K562 (cell line): ENCODE results near the gene NACC1. TPM values are rescaled to one million over a fixed set of nuclear protein-coding genes. Genes with fewer than 3 reads are reported as not detected.

ENCODE experiments used
- E2F3 ChIP-seq: fragments of 250-450 bp; sonication (Bioruptor Pico); IDR thresholded peaks from 2 replicates; pipeline ENCODE4 v1.4.0; 2020; ENCODE audit warnings: mild to moderate bottlenecking
- ETV6 ChIP-seq, 3 experiments: fragments of 150-350 bp in 1 of 3; sonication (generic) in 1 of 3; formaldehyde crosslinking in 1 of 3; IDR thresholded peaks; 2 replicates each; pipeline versions ENCODE4 v1.6.1 to v1.8.0; 2014 to 2022; ENCODE audit warnings: borderline replicate concordance in 2 of 3, low read depth in 2 of 3, antibody characterized with exemption in 1 of 3, low read length in 1 of 3, mild to moderate bottlenecking in 1 of 3, missing genetic modification reagents in 1 of 3
- HDAC1 ChIP-seq, 2 experiments: fragments of 450-650 bp; IDR thresholded peaks; 2 replicates each; pipeline ENCODE4 v1.6.1; 2016 to 2017; ENCODE audit warnings: inconsistent platforms in 1 of 2, mild to moderate bottlenecking in 1 of 2, moderate library complexity in 1 of 2
- KDM2B ChIP-seq: fragments of 250-450 bp; sonication (Bioruptor Pico); IDR thresholded peaks from 2 replicates; pipeline ENCODE4 v1.8.0; 2021; ENCODE audit warnings: mild to moderate bottlenecking, moderate library complexity
- PPARD ChIP-seq: fragments of 250-450 bp; sonication (Bioruptor Pico); IDR thresholded peaks from 2 replicates; pipeline ENCODE4 v1.8.0; 2022; ENCODE audit warnings: inconsistent platforms, mild to moderate bottlenecking, moderate library complexity
- SIRT6 ChIP-seq: IDR thresholded peaks from one replicate; pipeline ENCODE4 v1.6.1; 2012; ENCODE audit warnings: low read depth, mild to moderate bottlenecking, control low read depth, inconsistent platforms, low read length, moderate library complexity
- SPI1 ChIP-seq: IDR thresholded peaks from 2 replicates; pipeline ENCODE4 v1.6.1; 2011; ENCODE audit warnings: low read depth, low read length, control low read depth, borderline replicate concordance
- THRAP3 ChIP-seq: fragments of 450-650 bp; IDR thresholded peaks from 2 replicates; pipeline ENCODE4 v1.6.1; 2016; ENCODE audit warnings: mild to moderate bottlenecking, inconsistent platforms, borderline replicate concordance
- TRIM28 ChIP-seq: fragments of 450-650 bp; IDR thresholded peaks from 2 replicates; pipeline ENCODE4 v1.6.1; 2017
- ZNF239 ChIP-seq: fragments of 250-450 bp; sonication (Bioruptor Pico); IDR thresholded peaks from 2 replicates; pipeline ENCODE4 v1.4.0; 2020; ENCODE audit warnings: mild to moderate bottlenecking
- ZNF551 ChIP-seq: fragments of 250-450 bp; sonication (Bioruptor Pico); IDR thresholded peaks from 2 replicates; pipeline ENCODE4 v1.5.0; 2021; ENCODE audit warnings: mild to moderate bottlenecking, moderate library complexity
- ZNF583 ChIP-seq: fragments of 250-450 bp; sonication (Bioruptor Pico); IDR thresholded peaks from 2 replicates; pipeline ENCODE4 v1.4.0; 2020
- ZSCAN32 ChIP-seq: fragments of 450-650 bp; formaldehyde crosslinking; IDR thresholded peaks from 2 replicates; pipeline ENCODE4 v1.4.0; 2020; ENCODE audit warnings: mild to moderate bottlenecking, moderate library complexity
- polyA plus RNA-seq, 8 experiments: library from polyadenylated mRNA; depleted of rRNA in 4 of 8; stranded (reverse) in 5 of 8; unstranded in 3 of 8; fragments of >200 nt; fragmentation: Nextera tagmentation in 2 of 8; fragmentation: Illumina TruSeq in 1 of 8; extraction: Ambion mirVana in 2 of 8; extraction: Trizol in 1 of 8; gene quantifications; 2 replicates each; pipeline versions ENCODE4 v1.2.1 to v1.2.3, GENCODE V29; 2011 to 2014; ENCODE audit warnings: inconsistent platforms in 1 of 8, missing spikeins in 1 of 8
- total RNA-seq, 7 experiments: library from RNA; depleted of rRNA in 6 of 7; stranded (reverse); fragments of >200 nt in 6 of 7; fragmentation: Illumina TruSeq in 2 of 7; extraction: Trizol in 2 of 7; gene quantifications; 2 replicates each; pipeline versions ENCODE4 v1.2.1 to v1.2.3, GENCODE V29; 2011 to 2021; ENCODE audit warnings: low replicate concordance in 1 of 7
- TF ChIP-seq, protein P1 (sequence below): fragments of 250-450 bp; sonication (Bioruptor Pico); IDR thresholded peaks from 2 replicates; pipeline ENCODE4 v1.4.0; 2020
- TF ChIP-seq, protein P2 (sequence below), 2 experiments: IDR thresholded peaks; 2 replicates each; pipeline ENCODE4 v1.6.1; 2011; ENCODE audit warnings: borderline replicate concordance in 1 of 2, control low read depth in 1 of 2, low read depth in 1 of 2, low read length in 1 of 2, mild to moderate bottlenecking in 1 of 2, mixed read lengths in 1 of 2, moderate library complexity in 1 of 2; ENCODE audit not compliant: insufficient read depth in 1 of 2, insufficient read length in 1 of 2, poor library complexity in 1 of 2, severe bottlenecking in 1 of 2; ENCODE audit errors: extremely low read depth in 1 of 2
- TF ChIP-seq, protein P3 (sequence below): fragments of 250-450 bp; sonication (Bioruptor Pico); IDR thresholded peaks from 2 replicates; pipeline ENCODE4 v1.5.0; 2022; ENCODE audit warnings: mild to moderate bottlenecking
- TF ChIP-seq, protein P4 (sequence below): conservative IDR thresholded peaks from 2 replicates; pipeline ENCODE4 v1.6.1; 2011; ENCODE audit warnings: low read depth, mild to moderate bottlenecking, low read length; ENCODE audit not compliant: control insufficient read depth
- TF ChIP-seq, protein P5 (sequence below): sonication (generic); formaldehyde crosslinking; IDR thresholded peaks from 2 replicates; pipeline ENCODE4 v1.5.0; 2020; ENCODE audit warnings: missing genetic modification reagents

NACC1 gene
- total and polyA plus RNA-seq, 9 of the 15 experiments (the other 6 are each of a cell fraction or from before 2014, with no cell fraction given): 0.04 to 96.6 (median 25.8) TPM

DNA sequence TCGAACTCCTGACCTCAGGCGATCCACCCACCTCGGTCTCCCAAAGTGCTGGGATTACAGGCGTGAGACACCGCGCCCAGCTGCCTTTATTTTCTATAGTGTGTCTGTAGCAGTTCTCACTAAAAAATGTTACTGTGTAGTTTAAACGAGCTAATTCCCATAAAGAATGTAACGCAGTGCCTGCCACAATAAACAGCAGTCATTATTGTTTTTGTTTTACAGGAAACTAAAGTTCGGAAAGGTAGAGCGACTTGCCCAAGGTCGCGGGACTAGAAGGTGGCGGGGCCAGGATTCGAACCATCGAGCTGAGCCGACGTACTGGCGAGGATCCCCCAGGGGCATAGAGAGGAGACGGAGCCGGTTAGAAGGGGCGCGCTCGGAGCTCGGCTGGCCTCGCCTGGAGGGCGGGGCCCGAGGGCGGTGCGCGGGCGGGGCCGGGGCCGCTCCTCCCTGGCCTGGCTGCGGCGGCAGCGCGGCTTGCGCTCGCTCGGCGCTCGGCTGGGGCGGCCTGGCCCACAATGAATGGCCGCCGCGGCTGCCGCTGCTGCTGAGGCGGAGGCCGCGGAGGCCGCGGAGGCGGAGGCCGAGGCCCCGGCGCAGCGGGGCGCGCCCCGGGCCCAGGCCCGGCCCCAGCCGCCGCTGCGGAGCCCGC lies at the start of gene NACC1 (continued):
- no peak for TF ChIP-seq ZNF551 (CRISPR knock-in tag)
- TF ChIP-seq, protein P1, sequence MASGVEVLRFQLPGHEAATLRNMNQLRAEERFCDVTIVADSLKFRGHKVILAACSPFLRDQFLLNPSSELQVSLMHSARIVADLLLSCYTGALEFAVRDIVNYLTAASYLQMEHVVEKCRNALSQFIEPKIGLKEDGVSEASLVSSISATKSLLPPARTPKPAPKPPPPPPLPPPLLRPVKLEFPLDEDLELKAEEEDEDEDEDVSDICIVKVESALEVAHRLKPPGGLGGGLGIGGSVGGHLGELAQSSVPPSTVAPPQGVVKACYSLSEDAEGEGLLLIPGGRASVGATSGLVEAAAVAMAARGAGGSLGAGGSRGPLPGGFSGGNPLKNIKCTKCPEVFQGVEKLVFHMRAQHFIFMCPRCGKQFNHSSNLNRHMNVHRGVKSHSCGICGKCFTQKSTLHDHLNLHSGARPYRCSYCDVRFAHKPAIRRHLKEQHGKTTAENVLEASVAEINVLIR (CRISPR knock-in tag): no peak
- no peak for TF ChIP-seq ETV6 (IDR thresholded peaks at IDR 0.05; ENCODE audit: borderline replicate concordance in 1 of 2, low read depth in 2 of 2, low read length in 1 of 2)
- no peak for TF ChIP-seq ETV6 (CRISPR knock-in tag; IDR thresholded peaks at IDR 0.05; ENCODE audit: borderline replicate concordance)
- no peak for TF ChIP-seq SIRT6
- no peak for TF ChIP-seq PPARD (CRISPR knock-in tag)
- no peak for TF ChIP-seq ZSCAN32
- no peak for TF ChIP-seq ZNF239 (CRISPR knock-in tag)
- no peak for TF ChIP-seq E2F3 (CRISPR knock-in tag)
- TF ChIP-seq SPI1: no peak
- TF ChIP-seq TRIM28: no peak
- TF ChIP-seq, protein P2, sequence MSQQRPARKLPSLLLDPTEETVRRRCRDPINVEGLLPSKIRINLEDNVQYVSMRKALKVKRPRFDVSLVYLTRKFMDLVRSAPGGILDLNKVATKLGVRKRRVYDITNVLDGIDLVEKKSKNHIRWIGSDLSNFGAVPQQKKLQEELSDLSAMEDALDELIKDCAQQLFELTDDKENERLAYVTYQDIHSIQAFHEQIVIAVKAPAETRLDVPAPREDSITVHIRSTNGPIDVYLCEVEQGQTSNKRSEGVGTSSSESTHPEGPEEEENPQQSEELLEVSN (IDR thresholded peaks at IDR 0.05; ENCODE audit: borderline replicate concordance in 1 of 2, extremely low read depth in 1 of 2, insufficient read depth in 1 of 2, insufficient read length in 1 of 2, low read depth in 1 of 2, low read length in 1 of 2, poor library complexity in 1 of 2, severe bottlenecking in 1 of 2): peak in 1 of 2 experiments; percentile 26
- no peak for TF ChIP-seq THRAP3
- TF ChIP-seq, protein P3, sequence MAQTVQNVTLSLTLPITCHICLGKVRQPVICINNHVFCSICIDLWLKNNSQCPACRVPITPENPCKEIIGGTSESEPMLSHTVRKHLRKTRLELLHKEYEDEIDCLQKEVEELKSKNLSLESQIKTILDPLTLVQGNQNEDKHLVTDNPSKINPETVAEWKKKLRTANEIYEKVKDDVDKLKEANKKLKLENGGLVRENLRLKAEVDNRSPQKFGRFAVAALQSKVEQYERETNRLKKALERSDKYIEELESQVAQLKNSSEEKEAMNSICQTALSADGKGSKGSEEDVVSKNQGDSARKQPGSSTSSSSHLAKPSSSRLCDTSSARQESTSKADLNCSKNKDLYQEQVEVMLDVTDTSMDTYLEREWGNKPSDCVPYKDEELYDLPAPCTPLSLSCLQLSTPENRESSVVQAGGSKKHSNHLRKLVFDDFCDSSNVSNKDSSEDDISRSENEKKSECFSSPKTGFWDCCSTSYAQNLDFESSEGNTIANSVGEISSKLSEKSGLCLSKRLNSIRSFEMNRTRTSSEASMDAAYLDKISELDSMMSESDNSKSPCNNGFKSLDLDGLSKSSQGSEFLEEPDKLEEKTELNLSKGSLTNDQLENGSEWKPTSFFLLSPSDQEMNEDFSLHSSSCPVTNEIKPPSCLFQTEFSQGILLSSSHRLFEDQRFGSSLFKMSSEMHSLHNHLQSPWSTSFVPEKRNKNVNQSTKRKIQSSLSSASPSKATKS: no peak
- TF ChIP-seq, protein P4, sequence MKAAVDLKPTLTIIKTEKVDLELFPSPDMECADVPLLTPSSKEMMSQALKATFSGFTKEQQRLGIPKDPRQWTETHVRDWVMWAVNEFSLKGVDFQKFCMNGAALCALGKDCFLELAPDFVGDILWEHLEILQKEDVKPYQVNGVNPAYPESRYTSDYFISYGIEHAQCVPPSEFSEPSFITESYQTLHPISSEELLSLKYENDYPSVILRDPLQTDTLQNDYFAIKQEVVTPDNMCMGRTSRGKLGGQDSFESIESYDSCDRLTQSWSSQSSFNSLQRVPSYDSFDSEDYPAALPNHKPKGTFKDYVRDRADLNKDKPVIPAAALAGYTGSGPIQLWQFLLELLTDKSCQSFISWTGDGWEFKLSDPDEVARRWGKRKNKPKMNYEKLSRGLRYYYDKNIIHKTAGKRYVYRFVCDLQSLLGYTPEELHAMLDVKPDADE: peak; percentile 88
- TF ChIP-seq, protein P5, sequence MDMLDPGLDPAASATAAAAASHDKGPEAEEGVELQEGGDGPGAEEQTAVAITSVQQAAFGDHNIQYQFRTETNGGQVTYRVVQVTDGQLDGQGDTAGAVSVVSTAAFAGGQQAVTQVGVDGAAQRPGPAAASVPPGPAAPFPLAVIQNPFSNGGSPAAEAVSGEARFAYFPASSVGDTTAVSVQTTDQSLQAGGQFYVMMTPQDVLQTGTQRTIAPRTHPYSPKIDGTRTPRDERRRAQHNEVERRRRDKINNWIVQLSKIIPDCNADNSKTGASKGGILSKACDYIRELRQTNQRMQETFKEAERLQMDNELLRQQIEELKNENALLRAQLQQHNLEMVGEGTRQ (CRISPR knock-in tag): no peak
- 0 out of 4 replicates have a peak, but pooled peaks of 1 of the 2 experiments have one; percentile 6 for TF ChIP-seq HDAC1 (IDR thresholded peaks at IDR 0.05)
- TF ChIP-seq ZNF583: no peak
- TF ChIP-seq KDM2B: no peak
